Heart left ventricle (tissue), 16 donors: Measurements from ENCODE around the gene PRDM15. TPM values are rescaled to one million over a fixed set of nuclear protein-coding genes. Genes with fewer than 3 reads are reported as not detected.

Source experiments
- ATAC-seq, 4 donors: fragments of 200-7000 bp; cut with Tn5 transposase; one replicate each; pipeline ENCODE4 v1.9.1; 2020 to 2022; ENCODE audit warnings: moderate library complexity in 4 of 4, mild to moderate bottlenecking in 3 of 4, moderate number of reproducible peaks in 1 of 4
- DNase-seq, 5 donors: peaks; one replicate each; pipeline ENCODE4 v3.0.0-alpha.2; 2020
- H3K27ac ChIP-seq, 12 donors: fragments of 200-600 bp; sonication (generic) in 4 of 12; one replicate each; pipeline versions ENCODE4 v1.5.0 to v1.8.0; 2016 to 2022; ENCODE audit warnings: mild to moderate bottlenecking in 2 of 12
- H3K27me3 ChIP-seq, 9 donors: fragments of 200-600 bp; sonication (generic) in 2 of 9; one replicate each; pipeline versions ENCODE4 v1.5.1 to v1.8.0; 2016 to 2022; ENCODE audit warnings: mild to moderate bottlenecking in 3 of 9
- H3K36me3 ChIP-seq, 9 donors: fragments of 200-600 bp; sonication (generic) in 2 of 9; one replicate each; pipeline versions ENCODE4 v1.5.0 to v1.8.0; 2018 to 2022; ENCODE audit warnings: mild to moderate bottlenecking in 2 of 9
- H3K4me1 ChIP-seq, 12 donors: fragments of 200-600 bp; sonication (generic) in 4 of 12; one replicate each; pipeline versions ENCODE4 v1.5.0 to v1.8.0; 2016 to 2022; ENCODE audit warnings: mild to moderate bottlenecking in 3 of 12
- H3K4me3 ChIP-seq, 12 donors: fragments of 200-600 bp; sonication (generic) in 4 of 12; one replicate each; pipeline versions ENCODE4 v1.5.0 to v1.8.0; 2017 to 2022; ENCODE audit warnings: mild to moderate bottlenecking in 9 of 12, moderate library complexity in 4 of 12
- H3K9me3 ChIP-seq, 12 donors: fragments of 200-600 bp; sonication (generic) in 4 of 12; one replicate each; pipeline versions ENCODE4 v1.5.0 to v1.8.0; 2016 to 2022; ENCODE audit warnings: mild to moderate bottlenecking in 1 of 12
- POLR2A ChIP-seq, 2 donors: fragments of 450-650 bp; IDR thresholded peaks; one replicate each; pipeline ENCODE4 v1.6.1; 2017; ENCODE audit warnings: antibody characterized with exemption in 2 of 2, mild to moderate bottlenecking in 2 of 2, moderate library complexity in 2 of 2
- WGBS, 4 donors: extraction: QIAGEN DNeasy Blood & Tissue Kit in 2 of 4; methylation state at CpG; one replicate each; pipeline versions ENCODE4 v1.1.5 to v1.1.7; 2013 to 2018; 5-methylcytosine and 5-hydroxymethylcytosine counted together
- intact Hi-C, 10 donors: fragments of 100-400 bp; cut with DNase I; formaldehyde crosslinking; loops; one replicate each; pipeline versions ENCODE4 v1.11.1 to v1.14.2; 2022
- polyA plus RNA-seq, 2 donors: library from polyadenylated mRNA; stranded (reverse); fragments of 200-250 nt; gene quantifications; one replicate each; pipeline ENCODE4 v1.2.3, GENCODE V29; 2013
- total RNA-seq, 9 donors: library from RNA; depleted of rRNA in 2 of 9; stranded (reverse); fragments of >200 nt in 2 of 9; fragmentation: NEBNext Ultra II Directional in 3 of 9; extraction: Animal tissue kit (Norgen Biotek cat#: 25700) in 3 of 9; gene quantifications; one replicate each; pipeline versions ENCODE4 v1.1.0 to v1.2.4, GENCODE V29; 2016 to 2023
- TF ChIP-seq, protein P1 (sequence below), 12 donors: fragments of 200-600 bp; sonication (generic) in 4 of 12; IDR thresholded peaks; one replicate each; pipeline versions ENCODE4 v1.5.0 to v1.8.0; 2018 to 2022; ENCODE audit warnings: antibody characterized with exemption in 12 of 12, mild to moderate bottlenecking in 5 of 12
- donor health status: ischemic (EF 13 %, LVEDD 7.1; RV severe dilation, severe dysfunction).
- donor health status: healthy with polysubstance abuse.
- donor health status: DM: no; HTN: yes; CAD: no.
- donor health status: DM: no; HTN: no; CAD: no.
- donor health status: ischemic (EF 25% LVEDD 6.9; RV normal size, moderate dysfunction).
- donor health status: ischemic (EF 25% LVEDD 5.7; RV mildly dilated, moderate dysfunction).
- donor health status: healthy.
- donor health status: DM: yes; HTN: yes; CAD: no.
- donor health status: ischemic (EF 35%, LVEDD 5.7; RV mildly dilated, moderate dysfunction).
- donor health status: nonischemic (EF 11% LVEDD 7.7; RV severe dilation, severe dysfunction).
- donor health status: DM: yes; HTN: yes; CAD: no.
- donor health status: PGD.
- donor health status: ischemic (EF 29% LVEDD 5.4; RV normal size, mild dysfunction).
- donor health status: nonischemic (EF 23%, LVEDD 6.1; RV moderate dilation, normal function).

The PRDM15 gene
- total and polyA plus RNA-seq, 11 donors = 2.1 to 6.3 (median 2.7) TPM

DNA sequence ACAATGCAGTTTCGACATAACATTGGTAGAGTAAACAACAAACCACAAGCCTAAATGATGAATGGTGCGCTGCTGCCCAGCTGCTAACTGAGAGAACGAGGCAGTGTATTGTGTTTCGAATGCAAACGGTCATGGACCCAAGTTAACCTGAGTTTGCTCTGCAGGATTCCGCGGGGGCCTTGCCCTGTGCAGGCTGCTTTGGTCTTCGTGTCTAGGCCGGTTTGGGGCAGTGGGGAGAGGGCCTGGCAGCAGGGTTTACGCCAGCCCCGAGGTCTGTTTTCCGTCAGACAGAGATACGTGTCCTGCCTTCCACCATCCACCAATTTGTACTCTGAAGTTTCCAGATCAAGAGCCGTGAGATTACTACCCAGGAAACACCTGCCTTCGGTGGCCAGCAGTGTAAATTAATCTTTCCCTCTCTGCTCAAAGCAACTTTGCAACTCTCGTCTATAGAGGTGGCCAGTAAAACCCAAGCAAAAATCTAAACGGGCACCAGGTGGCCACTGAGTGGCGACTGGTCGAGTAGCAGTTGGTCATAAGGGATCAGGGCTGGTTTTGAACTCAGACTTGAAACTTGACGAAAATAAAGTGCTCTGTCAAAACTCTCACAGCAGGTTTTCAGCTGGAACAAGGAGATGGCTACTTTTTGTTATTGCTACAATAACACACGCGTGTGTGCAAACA, 6.3 kb upstream of the PRDM15 start:
- no peak for ATAC-seq
- intact Hi-C loops = no loop called here
- TF ChIP-seq POLR2A (IDR thresholded peaks at IDR 0.05) = no peak
- TF ChIP-seq, protein P1, sequence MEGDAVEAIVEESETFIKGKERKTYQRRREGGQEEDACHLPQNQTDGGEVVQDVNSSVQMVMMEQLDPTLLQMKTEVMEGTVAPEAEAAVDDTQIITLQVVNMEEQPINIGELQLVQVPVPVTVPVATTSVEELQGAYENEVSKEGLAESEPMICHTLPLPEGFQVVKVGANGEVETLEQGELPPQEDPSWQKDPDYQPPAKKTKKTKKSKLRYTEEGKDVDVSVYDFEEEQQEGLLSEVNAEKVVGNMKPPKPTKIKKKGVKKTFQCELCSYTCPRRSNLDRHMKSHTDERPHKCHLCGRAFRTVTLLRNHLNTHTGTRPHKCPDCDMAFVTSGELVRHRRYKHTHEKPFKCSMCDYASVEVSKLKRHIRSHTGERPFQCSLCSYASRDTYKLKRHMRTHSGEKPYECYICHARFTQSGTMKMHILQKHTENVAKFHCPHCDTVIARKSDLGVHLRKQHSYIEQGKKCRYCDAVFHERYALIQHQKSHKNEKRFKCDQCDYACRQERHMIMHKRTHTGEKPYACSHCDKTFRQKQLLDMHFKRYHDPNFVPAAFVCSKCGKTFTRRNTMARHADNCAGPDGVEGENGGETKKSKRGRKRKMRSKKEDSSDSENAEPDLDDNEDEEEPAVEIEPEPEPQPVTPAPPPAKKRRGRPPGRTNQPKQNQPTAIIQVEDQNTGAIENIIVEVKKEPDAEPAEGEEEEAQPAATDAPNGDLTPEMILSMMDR (IDR thresholded peaks at IDR 0.05) = no peak
- DNase-seq = no peak
- Histone ChIP-seq H3K27ac (no peak overlapping the region), H3K4me3 (no peak overlapping the region), H3K36me3 (peaks cover 0 to 11% (median 2%) of the 10 kb centered on the region in 9 donors), H3K9me3 (no peaks in the 10 kb centered on the region), H3K4me1 (peaks cover 0 to 7% (median 0%) of the 10 kb centered on the region in 12 donors), H3K27me3 (no peaks in the 10 kb centered on the region)
- 49 to 72% (median 63%) methylated on average over 20 to 22 of the region's 22 CpGs for WGBS, 4 donors

DNA sequence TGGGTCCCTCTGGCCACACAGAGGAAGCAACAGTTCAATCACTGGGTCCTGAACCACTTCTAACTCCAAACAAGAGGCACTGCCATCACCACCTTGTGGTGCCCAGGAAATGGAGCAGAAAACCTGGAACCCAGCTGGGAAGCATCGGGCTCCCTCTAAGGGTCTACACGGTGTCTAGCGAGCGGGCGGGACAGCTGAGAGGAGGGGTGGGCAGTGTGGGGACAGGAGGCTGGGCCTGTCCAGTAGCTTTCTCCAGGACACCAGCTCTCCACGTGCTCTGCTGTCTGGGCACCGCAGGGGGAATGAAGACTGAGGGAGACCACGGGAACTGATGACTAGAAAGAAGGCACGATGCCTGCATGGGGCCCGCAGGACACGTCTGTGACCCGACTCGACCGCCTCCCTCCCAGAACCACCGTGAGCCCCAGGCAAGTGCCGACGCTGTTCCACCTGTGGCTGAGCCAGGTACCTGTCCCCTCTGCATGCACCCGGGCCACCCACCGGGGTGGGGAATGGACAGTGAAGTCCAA, 5.4 kb upstream of the PRDM15 start:
- peaks cover 0 to 11% (median 0%) of the 10 kb centered on the region in 9 donors for H3K36me3 ChIP-seq
- 89 to 91% (median 89%) methylated on average over 18 to 19 of the region's 19 CpGs for WGBS, 4 donors
- TF ChIP-seq POLR2A (IDR thresholded peaks at IDR 0.05) = no peak
- TF ChIP-seq, protein P1 (IDR thresholded peaks at IDR 0.05) = no peak
- H3K4me1 ChIP-seq = peaks cover 0 to 11% (median 4%) of the 10 kb centered on the region in 12 donors
- no peak overlapping the region for H3K27ac ChIP-seq
- no peaks in the 10 kb centered on the region for H3K9me3 ChIP-seq
- H3K4me3 ChIP-seq = no peak overlapping the region
- DNase-seq (no peak), ATAC-seq (peak in 1 of 4 donors; percentile 29)
- H3K27me3 ChIP-seq = no peaks in the 10 kb centered on the region
- intact Hi-C loops = loop anchor here in 1 of 10 donors (5.0 kb wide), 1 partner anchor 38 kb away; no protein-coding TSS in a partner anchor

DNA sequence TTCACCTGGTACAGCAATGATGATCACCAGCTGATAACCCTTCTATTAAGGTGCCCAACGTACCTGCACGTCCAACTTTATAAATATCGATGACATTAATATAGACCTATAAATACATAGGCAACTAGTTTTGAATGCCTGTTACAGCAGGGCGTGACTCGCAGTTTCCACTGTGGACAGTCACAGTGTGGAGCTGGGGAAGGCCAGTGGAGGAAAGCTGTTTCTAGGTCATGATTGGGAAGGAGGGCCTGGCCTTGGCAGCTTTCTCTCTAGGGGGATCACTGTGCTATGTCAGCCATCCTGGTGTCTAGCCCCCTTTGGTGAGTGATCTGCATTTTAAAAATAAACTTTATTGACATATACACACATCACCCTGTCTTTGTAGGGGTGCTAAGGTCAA, 4.4 kb upstream of the PRDM15 start:
- no peaks in the 10 kb centered on the region for H3K9me3 ChIP-seq
- H3K27ac ChIP-seq = no peak overlapping the region
- intact Hi-C loops = loop anchor here in 1 of 10 donors (5.0 kb wide), 1 partner anchor 39 kb away; no protein-coding TSS in a partner anchor
- peaks cover 0 to 8% (median 5%) of the 10 kb centered on the region in 12 donors for H3K4me1 ChIP-seq
- TF ChIP-seq, protein P1 (IDR thresholded peaks at IDR 0.05) = no peak
- no peak for TF ChIP-seq POLR2A (IDR thresholded peaks at IDR 0.05)
- 91 to 99% (median 94%) methylated on average over 5 of the region's 5 CpGs for WGBS, 4 donors
- no peak for ATAC-seq
- H3K27me3 ChIP-seq = no peaks in the 10 kb centered on the region
- H3K4me3 ChIP-seq = no peak overlapping the region
- DNase-seq = no peak
- H3K36me3 ChIP-seq = peaks cover 0 to 7% (median 0%) of the 10 kb centered on the region in 9 donors

DNA sequence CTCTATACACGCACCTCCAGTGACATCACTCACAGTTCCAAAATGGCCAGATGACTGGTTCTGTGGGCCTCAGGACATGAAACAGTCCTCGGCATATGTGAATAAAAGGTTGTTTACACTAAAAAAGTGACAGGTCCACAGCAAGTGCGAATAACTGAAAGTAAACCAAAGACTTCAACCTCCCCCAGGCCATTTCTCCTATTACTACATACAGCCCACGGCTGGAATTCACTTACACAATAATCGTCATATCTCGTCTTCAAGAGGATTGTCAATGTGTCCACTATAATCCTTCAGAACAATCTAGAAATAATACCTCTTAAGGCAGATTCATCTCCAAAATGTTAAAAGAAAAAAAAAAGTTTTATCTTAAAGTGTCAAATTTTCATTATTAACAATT, 1.9 kb upstream of the PRDM15 start:
- whole genome bisulfite sequencing, 4 donors = 92 to 96% (median 94%) methylated on average over 6 of the region's 6 CpGs
- intact Hi-C loops = loop anchor here in 1 of 10 donors (5.0 kb wide), 1 partner anchor 41 kb away; no protein-coding TSS in a partner anchor
- TF ChIP-seq POLR2A (IDR thresholded peaks at IDR 0.05) = no peak
- TF ChIP-seq, protein P1 (IDR thresholded peaks at IDR 0.05) = no peak

More for the DNA sequence above, 1.9 kb upstream of the PRDM15 start:
- Histone ChIP-seq H3K4me3 (no peak overlapping the region), H3K9me3 (no peaks in the 10 kb centered on the region), H3K36me3 (no peaks in the 10 kb centered on the region), H3K27ac (no peak overlapping the region), H3K27me3 (no peaks in the 10 kb centered on the region), H3K4me1 (peaks cover 0 to 20% (median 12%) of the 10 kb centered on the region in 12 donors)
- ATAC-seq (no peak), DNase-seq (no peak)
